Karpas-422 (cell line): ENCODE measurements around the gene UNC119B. TPM values are rescaled to one million over a fixed set of nuclear protein-coding genes. Genes with fewer than 3 reads are reported as not detected.

ENCODE experiments used
- DNase-seq: peaks from one replicate; pipeline ENCODE4 v3.0.0-alpha.2; 2015
- H2AFZ ChIP-seq: fragments of 200-600 bp; sonication (generic); 2 replicates; pipeline ENCODE4 v1.6.1; 2014; ENCODE audit warnings: antibody characterized with exemption, low read length, mixed read lengths
- H3K27ac ChIP-seq: fragments of 200-600 bp; sonication (generic); 2 replicates; pipeline ENCODE4 v1.5.1; 2014; ENCODE audit warnings: mild to moderate bottlenecking, low read length, moderate library complexity
- H3K27me3 ChIP-seq: fragments of 200-600 bp; sonication (generic); 2 replicates; pipeline ENCODE4 v1.6.1; 2014; ENCODE audit warnings: low read length, mixed read lengths
- H3K36me3 ChIP-seq: fragments of 200-600 bp; sonication (generic); 2 replicates; pipeline ENCODE4 v1.6.1; 2014; ENCODE audit warnings: low read length, mixed read lengths; ENCODE audit not compliant: insufficient read depth
- H3K4me1 ChIP-seq: fragments of 200-600 bp; sonication (generic); 2 replicates; pipeline ENCODE4 v1.6.1; 2014; ENCODE audit warnings: mild to moderate bottlenecking, low read length, mixed read lengths
- H3K4me2 ChIP-seq: fragments of 200-600 bp; sonication (generic); 2 replicates; pipeline ENCODE4 v1.6.1; 2014; ENCODE audit warnings: low read length, low read depth, mild to moderate bottlenecking; ENCODE audit not compliant: poor library complexity, severe bottlenecking
- H3K4me3 ChIP-seq: fragments of 200-600 bp; sonication (generic); 2 replicates; pipeline ENCODE4 v1.5.1; 2014; ENCODE audit warnings: mild to moderate bottlenecking, antibody characterized with exemption, low read length, mixed read lengths
- H3K79me2 ChIP-seq: fragments of 200-600 bp; sonication (generic); 2 replicates; pipeline ENCODE4 v1.6.1; 2014; ENCODE audit warnings: mild to moderate bottlenecking, low read length, mixed read lengths
- H3K9ac ChIP-seq: fragments of 200-600 bp; sonication (generic); 2 replicates; pipeline ENCODE4 v1.6.0; 2014; ENCODE audit warnings: low read length
- H3K9me2 ChIP-seq: fragments of 200-600 bp; sonication (generic), shearing (Covaris generic); replicated peaks from 2 replicates; pipeline ENCODE4 v1.6.0; 2014; ENCODE audit warnings: mild to moderate bottlenecking, low read length, moderate library complexity; ENCODE audit not compliant: insufficient read depth
- H3K9me3 ChIP-seq: fragments of 300-700, 200-600 bp; sonication (generic); 2 replicates; pipeline ENCODE4 v1.6.1; 2014; ENCODE audit warnings: low read length, mixed read lengths
- H4K20me1 ChIP-seq: fragments of 200-600 bp; sonication (generic); 2 replicates; pipeline ENCODE4 v1.6.1; 2014; ENCODE audit warnings: mild to moderate bottlenecking, antibody characterized with exemption, low read length, low read depth; ENCODE audit not compliant: insufficient read depth
- total RNA-seq: library from RNA; depleted of rRNA; stranded (reverse); fragments of >200 nt; shearing (Covaris generic); gene quantifications from 2 replicates; pipeline ENCODE4 v1.2.3, GENCODE V29; 2014; ENCODE audit warnings: low replicate concordance

Gene UNC119B
- total RNA-seq, 1 experiment from 2014 or later, result 19.7 TPM

GRCh38 chr12:120686151-120686689, 24.0 kb upstream of the UNC119B start:
- DNase-seq, result peak; percentile 99
- Histone ChIP-seq H3K4me2 (peak overlapping the region; percentile 97), H3K4me1 (peaks cover 48% of the 10 kb centered on the region)

DNA sequence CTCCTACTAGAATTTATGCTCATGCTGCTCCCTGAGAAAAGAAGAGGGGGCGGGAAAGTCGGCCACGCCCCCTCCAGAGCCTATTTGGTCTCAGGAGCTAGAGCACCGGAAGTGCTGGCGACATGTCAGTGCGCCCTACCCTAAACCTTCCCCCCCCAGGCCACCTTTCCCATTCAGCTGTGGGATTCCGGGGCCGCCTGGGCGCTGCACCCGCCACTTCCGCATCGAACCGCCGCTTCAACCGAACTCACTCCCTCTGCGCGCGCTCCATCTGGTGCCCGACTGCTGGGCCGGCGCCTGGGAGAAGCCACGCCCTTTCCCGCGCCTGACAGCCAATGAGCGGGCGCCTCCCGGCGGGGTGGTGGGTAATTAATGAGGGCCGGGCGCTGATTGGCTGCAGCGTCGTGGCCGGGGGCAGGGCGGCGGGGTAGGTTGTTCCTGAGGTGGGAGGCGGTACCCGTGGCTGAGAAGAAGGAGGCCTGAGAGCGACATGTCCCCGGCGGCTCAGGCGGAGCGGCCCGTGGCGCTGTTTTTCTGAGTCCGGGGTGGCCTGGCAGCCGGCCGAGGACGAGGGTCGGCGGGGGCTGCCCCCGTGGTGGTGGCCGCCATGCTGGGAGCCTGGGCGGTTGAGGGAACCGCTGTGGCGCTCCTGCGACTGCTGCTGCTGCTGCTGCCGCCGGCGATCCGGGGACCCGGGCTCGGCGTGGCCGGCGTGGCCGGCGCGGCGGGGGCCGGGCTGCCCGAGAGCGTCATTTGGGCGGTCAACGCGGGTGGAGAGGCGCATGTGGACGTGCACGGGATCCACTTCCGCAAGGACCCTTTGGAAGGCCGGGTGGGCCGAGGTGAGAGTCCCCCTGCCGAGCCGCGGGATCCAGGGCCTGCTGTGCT, 23.3 kb upstream of the UNC119B start, which contains the start of gene MLEC:
MLEC (plus strand) TSS at position 460 of the 888 bp plus-strand sequence; CDS start at position 608, 148 bp downstream.
- H3K4me3 ChIP-seq, result peak within 1 kb of the TSS; percentile 89

More at GRCh38 chr12:120686151-120686689, 24.0 kb upstream of the UNC119B start:
- Histone ChIP-seq H3K4me3 (peak overlapping the region; percentile 83), H3K9me2 (no peaks in the 10 kb centered on the region), H3K79me2 (peaks cover 43% of the 10 kb centered on the region), H3K27me3 (no peaks in the 10 kb centered on the region), H3K9me3 (no peaks in the 10 kb centered on the region), H3K9ac (peak overlapping the region; percentile 84), H3K36me3 (peaks cover 10% of the 10 kb centered on the region; the same call in 1 of the 2 replicates), H2AFZ (peak overlapping the region; percentile 84; the same call in 1 of the 2 replicates), H4K20me1 (peaks cover 29% of the 10 kb centered on the region), H3K27ac (peak overlapping the region; percentile 88)

DNA sequence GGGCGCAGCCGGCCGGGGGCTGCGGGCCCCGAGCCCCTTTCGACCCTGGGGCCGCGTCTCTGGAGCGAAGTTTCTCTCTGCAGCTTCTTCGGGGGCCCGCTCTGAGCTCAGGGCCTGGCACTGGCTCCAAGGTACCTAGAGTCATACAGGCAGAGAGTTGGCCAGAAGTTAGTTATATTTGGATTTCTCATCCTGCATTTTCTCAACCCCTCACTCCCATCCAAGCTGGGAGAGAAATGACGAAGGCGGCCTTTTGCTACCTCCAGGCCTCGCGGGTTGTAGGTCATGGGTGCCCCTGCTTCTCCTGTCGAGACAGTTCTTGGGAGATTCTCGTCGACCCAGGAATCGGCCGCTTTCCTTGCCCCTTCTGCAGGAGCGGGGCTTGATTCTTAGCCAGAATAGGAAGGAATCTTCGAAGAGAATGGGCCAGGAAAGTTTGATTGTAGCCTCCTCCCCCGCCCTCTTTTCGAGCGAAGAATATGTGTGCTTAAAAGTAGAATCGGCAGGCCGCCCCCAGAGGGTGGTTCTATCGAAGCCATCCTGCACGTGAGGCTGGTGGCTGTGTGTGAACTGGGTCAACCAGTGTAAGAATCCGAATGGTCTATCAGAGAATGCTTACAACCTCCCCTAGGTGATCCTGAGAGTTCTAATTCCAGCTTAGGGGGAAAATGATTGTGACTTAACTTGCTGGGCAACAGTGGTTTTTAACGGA, 22.5 kb upstream of the UNC119B start:
- Histone ChIP-seq H3K36me3 (peaks cover 13% of the 10 kb centered on the region; the same call in 1 of the 2 replicates), H3K9ac (peak overlapping the region; percentile 91), H3K9me3 (no peaks in the 10 kb centered on the region), H3K4me1 (peaks cover 48% of the 10 kb centered on the region), H2AFZ (no peak overlapping the region), H3K9me2 (no peaks in the 10 kb centered on the region), H4K20me1 (peaks cover 39% of the 10 kb centered on the region), H3K27ac (peak overlapping the region; percentile 38), H3K4me2 (peak overlapping the region; percentile 91), H3K27me3 (no peaks in the 10 kb centered on the region), H3K79me2 (peaks cover 58% of the 10 kb centered on the region), H3K4me3 (peak overlapping the region; percentile 89)
- DNase-seq, result peak; percentile 76

More for the DNA sequence above, 23.3 kb upstream of the UNC119B start, which contains the start of gene MLEC:
- H3K9me3 ChIP-seq, result no peaks in the 10 kb centered on the region
- H3K4me1 ChIP-seq, result peaks cover 48% of the 10 kb centered on the region
- DNase-seq, result peak; percentile 99
- peaks cover 50% of the 10 kb centered on the region for H3K79me2 ChIP-seq
- no peaks in the 10 kb centered on the region for H3K9me2 ChIP-seq
- H3K27ac ChIP-seq, result peak within 1 kb of the TSS; percentile 88
- H2AFZ ChIP-seq, result peak within 1 kb of the TSS; percentile 84; the same call in 1 of the 2 replicates
- H4K20me1 ChIP-seq, result peaks cover 33% of the 10 kb centered on the region
- H3K4me2 ChIP-seq, result peak within 1 kb of the TSS; percentile 97
- H3K27me3 ChIP-seq, result no peaks in the 10 kb centered on the region
- peak within 1 kb of the TSS; percentile 91 for H3K9ac ChIP-seq
- H3K36me3 ChIP-seq, result peaks cover 13% of the 10 kb centered on the region; the same call in 1 of the 2 replicates

- Histone ChIP-seq H2AFZ (no peak overlapping the region), H3K4me2 (peak overlapping the region; percentile 91), H3K9ac (peak overlapping the region; percentile 91), H4K20me1 (peaks cover 39% of the 10 kb centered on the region), H3K4me1 (peaks cover 43% of the 10 kb centered on the region), H3K9me2 (no peaks in the 10 kb centered on the region), H3K79me2 (peaks cover 67% of the 10 kb centered on the region), H3K27me3 (no peaks in the 10 kb centered on the region), H3K27ac (no peak overlapping the region; the same call in 1 of the 2 replicates), H3K4me3 (peak overlapping the region; percentile 89), H3K9me3 (no peaks in the 10 kb centered on the region), H3K36me3 (peaks cover 18% of the 10 kb centered on the region; the same call in 1 of the 2 replicates)
- no peak for DNase-seq
Measured at GRCh38 chr12:120688527-120689071, 21.7 kb upstream of the UNC119B start.

DNA sequence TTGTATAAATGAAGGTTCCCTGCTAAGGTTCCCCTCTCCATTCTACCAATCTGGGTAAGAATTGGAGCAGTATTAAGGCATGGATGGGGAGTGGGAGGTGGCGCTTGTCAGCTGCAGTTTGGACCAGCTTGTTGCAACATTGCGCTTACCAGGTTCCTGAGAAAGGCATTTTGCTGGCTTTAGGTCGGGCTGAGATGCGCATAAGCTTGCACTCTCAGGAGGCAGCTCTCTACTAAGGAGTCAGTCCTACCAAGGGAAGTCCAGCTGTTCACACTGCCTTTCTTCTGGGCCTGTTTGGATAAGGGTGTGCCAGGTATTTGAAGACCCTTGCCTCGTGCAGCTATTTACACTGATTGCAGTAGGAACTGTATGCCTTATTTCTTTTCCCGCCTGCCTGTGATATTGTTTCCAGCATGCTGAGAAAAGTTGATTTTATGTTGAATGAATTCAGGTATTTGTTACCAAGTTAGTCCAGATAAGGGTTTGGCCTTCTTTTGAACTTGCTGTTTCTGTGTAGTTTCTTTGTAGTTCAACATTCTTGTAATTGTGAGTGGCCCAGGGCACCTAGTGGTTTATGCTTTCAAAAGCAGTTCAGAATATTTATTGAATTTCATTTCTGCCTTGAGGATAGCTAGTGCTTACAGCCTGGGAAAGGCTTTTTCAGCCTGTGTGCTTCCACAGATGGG, 20.7 kb upstream of the UNC119B start:
- H3K36me3 ChIP-seq, result peaks cover 25% of the 10 kb centered on the region
- H3K9me3 ChIP-seq, result no peaks in the 10 kb centered on the region
- H3K27ac ChIP-seq, result no peak overlapping the region
- no peaks in the 10 kb centered on the region for H3K27me3 ChIP-seq
- peaks cover 39% of the 10 kb centered on the region for H4K20me1 ChIP-seq
- peaks cover 42% of the 10 kb centered on the region for H3K4me1 ChIP-seq
- peaks cover 72% of the 10 kb centered on the region for H3K79me2 ChIP-seq
- peak overlapping the region; percentile 91 for H3K9ac ChIP-seq
- H2AFZ ChIP-seq, result no peak overlapping the region
- no peaks in the 10 kb centered on the region for H3K9me2 ChIP-seq
- DNase-seq, result no peak
- peak overlapping the region; percentile 89 for H3K4me3 ChIP-seq
- peak overlapping the region; percentile 91 for H3K4me2 ChIP-seq

GRCh38 chr12:120690083-120690450, 20.2 kb upstream of the UNC119B start:
- no peaks in the 10 kb centered on the region for H3K27me3 ChIP-seq
- H3K9me2 ChIP-seq, result no peaks in the 10 kb centered on the region
- H4K20me1 ChIP-seq, result peaks cover 40% of the 10 kb centered on the region
- no peak overlapping the region for H3K9ac ChIP-seq
- H3K9me3 ChIP-seq, result no peaks in the 10 kb centered on the region
- peak overlapping the region; percentile 91 for H3K4me2 ChIP-seq
- no peak overlapping the region for H2AFZ ChIP-seq
- H3K4me3 ChIP-seq, result no peak overlapping the region
- H3K36me3 ChIP-seq, result peaks cover 28% of the 10 kb centered on the region
- H3K79me2 ChIP-seq, result peaks cover 73% of the 10 kb centered on the region
- no peak overlapping the region for H3K27ac ChIP-seq
- DNase-seq, result no peak
- H3K4me1 ChIP-seq, result peaks cover 36% of the 10 kb centered on the region

DNA sequence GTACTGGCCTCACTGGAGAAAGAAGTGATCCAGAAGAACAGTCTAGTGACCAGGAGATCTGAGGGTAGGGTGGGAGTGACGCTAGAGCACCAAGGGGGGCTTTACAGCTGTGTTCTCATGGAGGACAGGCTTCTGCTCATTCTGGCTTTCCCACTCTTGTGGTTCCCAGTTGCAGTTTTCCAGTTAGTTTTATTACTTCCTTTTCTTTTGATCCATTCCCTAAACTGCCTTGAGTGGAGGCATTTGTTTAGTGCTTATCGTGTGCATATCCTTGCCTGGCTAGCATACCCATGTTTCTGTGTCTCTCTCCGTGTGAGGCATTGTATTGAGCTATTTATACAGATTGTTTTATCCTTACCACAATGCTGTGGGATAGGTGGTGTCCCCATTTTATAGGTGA, 19.3 kb upstream of the UNC119B start:
- Histone ChIP-seq H3K79me2 (peaks cover 81% of the 10 kb centered on the region), H3K9me3 (no peaks in the 10 kb centered on the region), H3K4me3 (no peak overlapping the region), H3K27me3 (no peaks in the 10 kb centered on the region), H3K4me1 (peaks cover 27% of the 10 kb centered on the region), H4K20me1 (peaks cover 43% of the 10 kb centered on the region), H3K9me2 (no peaks in the 10 kb centered on the region), H3K4me2 (no peak overlapping the region), H3K27ac (no peak overlapping the region), H3K36me3 (peaks cover 37% of the 10 kb centered on the region), H3K9ac (no peak overlapping the region), H2AFZ (no peak overlapping the region)
- DNase-seq, result no peak
